Panc1 (cell line): ENCODE results near the gene ACTRT2. TPM values are rescaled to one million over a fixed set of nuclear protein-coding genes. Genes with fewer than 3 reads are reported as not detected.

Experiments used
- ATAC-seq: fragments of 200-7000 bp; cut with Tn5 transposase; 2 replicates; pipeline ENCODE4 v1.9.1; 2020; ENCODE audit warnings: mild to moderate bottlenecking, moderate library complexity
- BruUV-seq: library from RNA; stranded (reverse); fragments of 400-500 nt; replicated peaks from 2 replicates; lab custom pipeline; 2021; lab: Mats Ljungman, UMichigan
- CTCF ChIA-PET: fragments of 300-600 bp; sonication (Branson Sonifier 250); formaldehyde crosslinking; loops from one replicate; lab custom pipeline; 2022; ENCODE audit warnings: antibody characterized with exemption; lab: Charles Lee
- POLR2A ChIA-PET: fragments of 300-600 bp; sonication (Branson Sonifier 250); formaldehyde crosslinking; loops from one replicate; lab custom pipeline; 2022; ENCODE audit warnings: antibody characterized with exemption; lab: Charles Lee
- DNase-seq: peaks from one replicate; pipeline ENCODE4 v3.0.0-alpha.2; 2010; ENCODE audit warnings: low read depth, low spot score
- H3K27ac ChIP-seq: 2 replicates; pipeline ENCODE4 v1.5.1; 2011; ENCODE audit warnings: mild to moderate bottlenecking, low read length, inconsistent platforms
- H3K27me3 ChIP-seq: fragments of 200-500 bp; sonication (Bioruptor generic); 2 replicates; pipeline ENCODE4 v1.6.0; 2014; ENCODE audit warnings: low read length, inconsistent platforms; ENCODE audit not compliant: control insufficient read depth, insufficient read depth
- H3K36me3 ChIP-seq: fragments of 200-500 bp; sonication (Bioruptor generic); 2 replicates; pipeline ENCODE4 v1.5.1; 2014; ENCODE audit warnings: inconsistent platforms, mild to moderate bottlenecking, low read length, moderate library complexity; ENCODE audit not compliant: control insufficient read depth, insufficient read depth
- H3K4me1 ChIP-seq: 2 replicates; pipeline ENCODE4 v1.5.1; 2011; ENCODE audit warnings: inconsistent platforms, mild to moderate bottlenecking, low read length, moderate library complexity; ENCODE audit not compliant: control insufficient read depth, insufficient read depth
- H3K4me3 ChIP-seq, 2 experiments: 2 replicates each; pipeline ENCODE4 v1.5.1; 2011 to 2012; ENCODE audit warnings: low read depth in 2 of 2, low read length in 2 of 2, mild to moderate bottlenecking in 2 of 2, inconsistent platforms in 1 of 2, moderate library complexity in 1 of 2
- H3K9me3 ChIP-seq: fragments of 200-500 bp; sonication (Bioruptor generic); 2 replicates; pipeline ENCODE4 v1.5.1; 2014; ENCODE audit warnings: low read depth, mild to moderate bottlenecking, inconsistent platforms, low read length, moderate library complexity; ENCODE audit not compliant: control insufficient read depth, insufficient read depth
- CTCF ChIP-seq: fragments of 450-650 bp; IDR thresholded peaks from 2 replicates; pipeline ENCODE4 v1.5.1; 2017; ENCODE audit warnings: mild to moderate bottlenecking
- POLR2AphosphoS5 ChIP-seq: IDR thresholded peaks from 2 replicates; pipeline ENCODE4 v1.6.1; 2012; ENCODE audit warnings: mild to moderate bottlenecking, low read depth, low read length, moderate library complexity
- REST ChIP-seq, 2 experiments: IDR thresholded peaks; 2 replicates each; pipeline ENCODE4 v1.6.1; 2011 to 2012; ENCODE audit warnings: low read depth in 2 of 2, control low read depth in 1 of 2, low read length in 1 of 2, mild to moderate bottlenecking in 1 of 2, moderate library complexity in 1 of 2; ENCODE audit not compliant: insufficient read depth in 1 of 2
- SIN3A ChIP-seq: IDR thresholded peaks from 2 replicates; pipeline ENCODE4 v1.6.1; 2012; ENCODE audit warnings: low read depth, mild to moderate bottlenecking, low read length, moderate library complexity, borderline replicate concordance; ENCODE audit not compliant: insufficient read depth
- TCF7L2 ChIP-seq: IDR thresholded peaks from 2 replicates; pipeline ENCODE4 v1.6.1; 2011; ENCODE audit warnings: mild to moderate bottlenecking, low read depth, low read length, inconsistent platforms
- in situ Hi-C: cut with HindIII; loops from 2 replicates; pipeline ENCODE4 v1.10.0; 2016; ENCODE audit warnings: low sequenced_read_pairs, low pct_unique_long_range_greater_than_20kb
- intact Hi-C: fragments of 100-400 bp; cut with micrococcal nuclease; formaldehyde crosslinking; loops from one replicate; pipeline ENCODE4 v1.10.0; 2022; ENCODE audit not compliant: unreplicated experiment
- total RNA-seq: library from RNA; stranded (reverse); gene quantifications from one replicate; pipeline ENCODE4 v1.2.1, GENCODE V29; 2021; ENCODE audit not compliant: unreplicated experiment

The ACTRT2 gene
- total RNA-seq, 1 experiment from 2014 or later = not detected

DNA sequence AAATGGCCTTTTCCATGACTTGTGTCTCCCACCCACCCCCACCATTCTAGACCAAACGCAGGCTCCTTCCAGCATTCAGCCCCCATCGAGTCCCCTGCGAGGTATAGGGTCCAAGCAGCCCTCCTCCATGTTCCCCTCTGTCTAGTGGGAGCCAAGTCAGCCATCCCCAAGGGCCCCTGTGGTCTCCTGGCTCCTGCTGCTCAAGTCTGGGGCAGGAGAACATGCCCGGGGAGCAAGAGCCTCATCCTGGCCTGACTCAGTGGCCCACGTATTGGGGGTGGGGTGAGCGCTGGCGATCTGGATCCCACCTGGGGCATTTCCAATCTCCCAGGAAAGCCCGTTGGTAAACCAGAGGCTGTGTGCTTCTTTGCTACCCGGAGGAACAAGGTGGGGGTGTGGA lies 43.6 kb downstream of the ACTRT2 start:
- DNase-seq (no peak), ATAC-seq (no peak)
- CTCF ChIA-PET = no interaction called here
- Histone ChIP-seq H3K27me3 (no peaks in the 10 kb centered on the region), H3K4me1 (peaks cover 22% of the 10 kb centered on the region), H3K27ac (no peak overlapping the region), H3K9me3 (no peaks in the 10 kb centered on the region), H3K4me3 (no peak overlapping the region), H3K36me3 (no peaks in the 10 kb centered on the region; the same call in 1 of the 2 replicates)
- in situ Hi-C loops (no loop called here), intact Hi-C loops (loop anchor here (5.0 kb wide), 1 partner anchor 357 kb away; no protein-coding TSS in a partner anchor)
- POLR2A ChIA-PET = no interaction called here
- BruUV-seq = no TSS peak
- TF ChIP-seq TCF7L2 (no peak), REST (IDR thresholded peaks at IDR 0.05; ENCODE audit: insufficient read depth in 1 of 2, low read depth in 2 of 2, low read length in 1 of 2) (no peak), SIN3A (no peak), CTCF (no peak), POLR2AphosphoS5 (no peak)

DNA sequence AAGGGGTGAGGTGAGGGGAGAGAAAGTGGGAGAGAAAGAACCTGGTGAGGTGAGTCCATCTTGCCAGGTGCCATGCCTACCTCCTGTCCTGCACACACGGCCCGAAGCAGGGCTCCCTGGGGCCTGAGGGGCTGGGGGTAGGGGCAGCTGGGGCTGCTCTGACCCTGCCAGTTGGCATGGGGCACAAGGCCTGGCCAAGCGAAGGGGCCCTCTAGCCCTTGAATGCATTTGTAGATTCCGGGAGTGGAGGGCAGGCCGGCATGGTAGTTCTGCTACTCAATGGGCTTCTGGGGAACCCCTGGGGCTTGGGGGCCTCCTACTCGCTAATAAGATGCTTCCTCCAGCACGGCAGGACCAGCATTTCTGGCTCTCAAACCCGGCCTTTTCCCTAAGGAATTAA lies 44.1 kb downstream of the ACTRT2 start:
- H3K36me3 ChIP-seq = no peaks in the 10 kb centered on the region; the same call in 1 of the 2 replicates
- ATAC-seq (no peak), DNase-seq (no peak)
- H3K27ac ChIP-seq = peak overlapping the region; percentile 52; the same call in 1 of the 2 replicates
- in situ Hi-C loops = no loop called here
- ChIA-PET CTCF (interaction anchor here (0.5 to 1.0 kb wide), 2 partner anchors 17 to 1061 kb away, joined by 4 to 10 read pairs; no protein-coding TSS in a partner anchor), POLR2A (no interaction called here)
- no peaks in the 10 kb centered on the region for H3K9me3 ChIP-seq
- no peak for TF ChIP-seq REST (IDR thresholded peaks at IDR 0.05; ENCODE audit: insufficient read depth in 1 of 2, low read depth in 2 of 2, low read length in 1 of 2)
- TF ChIP-seq SIN3A = no peak
- no peak for TF ChIP-seq POLR2AphosphoS5
- TF ChIP-seq TCF7L2 = no peak
- TF ChIP-seq CTCF = no peak
- H3K4me3 ChIP-seq = no peak overlapping the region
- BruUV-seq = no TSS peak
- intact Hi-C loops = loop anchor here (5.0 kb wide), 1 partner anchor 357 kb away; no protein-coding TSS in a partner anchor
- H3K4me1 ChIP-seq = peaks cover 22% of the 10 kb centered on the region
- no peaks in the 10 kb centered on the region for H3K27me3 ChIP-seq
